AG04449 (cell line): ENCODE results near the gene SGPL1.
A peak's percentile ranks its signal among the peaks of the same experiment; 100 is the strongest.

ENCODE experiments used
- CTCF ChIA-PET: fragments of 350-600 bp; formaldehyde crosslinking; extraction: SDS; loops from one replicate; lab custom pipeline; 2021; ENCODE audit warnings: antibody characterized with exemption; lab: Yijun Ruan, JAX
- POLR2A ChIA-PET: fragments of 400-600, 350-600 bp; formaldehyde crosslinking; extraction: SDS; loops from one replicate; lab custom pipeline; 2020; ENCODE audit warnings: antibody characterized with exemption, inconsistent platforms; lab: Yijun Ruan, JAX
- DNase-seq: peaks from one replicate; pipeline ENCODE4 v3.0.0-alpha.2; 2010; ENCODE audit warnings: low read depth, low spot score
- H3K4me3 ChIP-seq: 2 replicates; pipeline ENCODE4 v1.5.1; 2011; ENCODE audit warnings: low read depth, mild to moderate bottlenecking, control low read depth, low read length
- TF ChIP-seq, protein P1 (sequence below): IDR thresholded peaks from one replicate; pipeline ENCODE4 v1.5.1; 2011; ENCODE audit warnings: mild to moderate bottlenecking, moderate library complexity, low read length, control low read depth, inconsistent platforms; ENCODE audit not compliant: insufficient read depth; ENCODE audit errors: missing control alignments

SGPL1 gene

DNA sequence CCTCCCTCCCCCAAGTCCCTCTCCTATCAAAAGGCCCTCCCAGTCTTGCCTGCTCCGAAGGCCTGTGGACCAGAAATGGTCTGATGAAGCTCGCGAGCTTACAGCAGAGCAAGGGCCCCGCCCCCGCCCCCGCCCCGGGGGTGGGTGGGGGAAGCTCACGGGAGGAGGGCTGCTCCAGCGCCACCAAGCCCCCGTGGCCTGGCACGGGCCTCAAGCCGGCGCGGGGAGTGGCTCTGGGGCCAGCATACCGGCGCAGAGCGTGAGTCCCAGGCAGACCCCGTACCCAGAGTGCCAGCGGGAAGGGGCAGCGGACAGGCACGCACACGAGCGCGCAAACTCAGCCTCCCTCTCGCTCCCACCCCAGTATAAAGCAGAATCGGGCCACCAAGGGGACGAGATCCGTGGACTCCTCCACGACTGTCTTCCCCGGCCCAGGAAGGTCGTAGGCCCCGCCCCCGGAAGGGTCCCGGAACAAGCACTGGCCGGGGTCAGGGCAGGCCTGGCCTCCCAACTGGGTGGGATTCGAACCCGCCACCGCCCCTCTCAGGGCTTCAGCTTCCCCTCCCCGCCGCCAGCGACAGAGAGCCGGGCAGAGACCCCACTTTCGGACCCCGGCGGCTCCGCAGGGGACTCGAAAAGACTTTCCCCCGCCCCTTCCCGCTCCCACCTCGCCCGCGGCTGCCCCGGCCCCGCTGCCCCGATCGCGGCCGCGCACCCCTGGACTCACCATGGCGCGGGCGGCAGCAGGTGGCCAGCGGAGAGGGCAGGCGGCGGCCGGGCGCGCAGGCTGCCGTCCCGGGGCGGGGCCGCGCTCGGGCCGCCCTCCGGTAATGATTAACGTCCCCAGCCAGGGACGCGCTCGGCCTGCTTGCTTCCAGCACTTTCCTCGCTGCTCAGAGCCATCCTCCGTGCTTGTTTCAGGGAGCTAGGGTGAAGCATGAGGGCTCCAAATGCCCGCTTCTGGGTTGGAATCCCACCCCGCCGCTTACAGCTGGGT is 72.4 kb downstream of the SGPL1 start, which contains the start of gene PCBD1:
PCBD1 (minus strand) TSS at position 762 of the 997 bp plus-strand sequence; CDS start at position 730, 32 bp downstream.
- DNase-seq, result no peak
- peak within 1 kb of the TSS; percentile 68 for H3K4me3 ChIP-seq
- ChIA-PET POLR2A (interaction anchor here (0.7 kb wide), 1 partner anchor 125 kb away, joined by 4 read pairs; no protein-coding TSS in a partner anchor), CTCF (interaction anchor here (0.9 to 5.4 kb wide), 7 partner anchors 9 to 339 kb away, joined by 3 to 50 read pairs (median 5); no protein-coding TSS in a partner anchor)
- TF ChIP-seq, protein P1, sequence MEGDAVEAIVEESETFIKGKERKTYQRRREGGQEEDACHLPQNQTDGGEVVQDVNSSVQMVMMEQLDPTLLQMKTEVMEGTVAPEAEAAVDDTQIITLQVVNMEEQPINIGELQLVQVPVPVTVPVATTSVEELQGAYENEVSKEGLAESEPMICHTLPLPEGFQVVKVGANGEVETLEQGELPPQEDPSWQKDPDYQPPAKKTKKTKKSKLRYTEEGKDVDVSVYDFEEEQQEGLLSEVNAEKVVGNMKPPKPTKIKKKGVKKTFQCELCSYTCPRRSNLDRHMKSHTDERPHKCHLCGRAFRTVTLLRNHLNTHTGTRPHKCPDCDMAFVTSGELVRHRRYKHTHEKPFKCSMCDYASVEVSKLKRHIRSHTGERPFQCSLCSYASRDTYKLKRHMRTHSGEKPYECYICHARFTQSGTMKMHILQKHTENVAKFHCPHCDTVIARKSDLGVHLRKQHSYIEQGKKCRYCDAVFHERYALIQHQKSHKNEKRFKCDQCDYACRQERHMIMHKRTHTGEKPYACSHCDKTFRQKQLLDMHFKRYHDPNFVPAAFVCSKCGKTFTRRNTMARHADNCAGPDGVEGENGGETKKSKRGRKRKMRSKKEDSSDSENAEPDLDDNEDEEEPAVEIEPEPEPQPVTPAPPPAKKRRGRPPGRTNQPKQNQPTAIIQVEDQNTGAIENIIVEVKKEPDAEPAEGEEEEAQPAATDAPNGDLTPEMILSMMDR, result no peak

DNA sequence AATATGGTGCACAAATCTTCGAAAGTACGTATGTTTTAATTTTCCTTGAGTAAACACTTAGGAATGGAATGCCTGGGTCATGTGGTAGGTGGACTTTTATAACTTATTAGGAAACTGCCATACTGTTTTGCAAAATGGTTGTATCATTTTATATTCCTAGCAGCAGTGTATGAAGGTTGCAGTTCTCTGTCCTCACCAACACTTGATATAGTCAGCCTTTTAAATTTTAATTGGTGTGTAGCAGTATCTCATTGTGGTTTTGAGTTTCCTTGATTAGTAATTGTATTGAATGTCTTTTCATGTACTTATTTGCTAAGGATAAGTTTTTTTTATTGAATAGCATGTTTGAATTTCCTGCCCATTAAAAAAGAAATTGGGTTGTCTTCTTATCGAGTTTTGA is 73.5 kb downstream of the SGPL1 start:
- ChIA-PET CTCF (interaction anchor here (0.8 to 5.4 kb wide), 6 partner anchors 9 to 339 kb away, joined by 3 to 50 read pairs (median 4); no protein-coding TSS in a partner anchor), POLR2A (no interaction called here)
- TF ChIP-seq, protein P1, result no peak
- no peak overlapping the region for H3K4me3 ChIP-seq
- DNase-seq, result no peak

GRCh38 chr10:70890917-70891431 is 75.2 kb downstream of the SGPL1 start:
- TF ChIP-seq, protein P1, result no peak
- DNase-seq, result no peak
- ChIA-PET POLR2A (no interaction called here), CTCF (interaction anchor here (0.6 to 5.4 kb wide), 7 partner anchors 12 to 394 kb away, joined by 3 to 50 read pairs (median 5); no protein-coding TSS in a partner anchor)
- no peak overlapping the region for H3K4me3 ChIP-seq

DNA sequence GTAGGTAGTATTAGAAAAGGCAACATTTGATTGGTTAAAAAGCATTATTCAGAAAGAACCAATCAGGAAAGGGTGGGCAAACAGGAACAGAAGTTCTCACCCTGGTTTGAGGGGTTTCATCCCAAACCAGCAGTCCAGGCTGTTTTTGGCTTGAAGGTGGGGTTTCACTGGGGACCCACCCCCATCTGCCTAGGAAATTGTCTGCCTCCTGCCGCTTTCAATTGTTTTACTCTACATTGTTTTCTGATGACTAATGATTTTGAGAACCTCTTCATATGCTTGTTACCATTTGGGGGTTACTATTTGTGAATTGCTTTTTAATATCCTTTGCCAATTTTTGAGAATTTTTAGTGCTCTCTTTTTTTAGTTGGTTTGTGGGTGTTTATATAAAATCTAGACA is 75.9 kb downstream of the SGPL1 start:
- DNase-seq, result no peak
- H3K4me3 ChIP-seq, result no peak overlapping the region
- CTCF ChIA-PET, result interaction anchor here (1.2 to 5.4 kb wide), 5 partner anchors 12 to 393 kb away, joined by 3 to 50 read pairs (median 6); no protein-coding TSS in a partner anchor
- TF ChIP-seq, protein P1, result no peak
- POLR2A ChIA-PET, result no interaction called here

- ChIA-PET POLR2A (no interaction called here), CTCF (interaction anchor here (1.6 kb wide), 1 partner anchor 10 kb away, joined by 8 read pairs; no protein-coding TSS in a partner anchor)
- H3K4me3 ChIP-seq, result no peak overlapping the region
- TF ChIP-seq, protein P1, result no peak
- DNase-seq, result no peak
Observed at GRCh38 chr10:70892631-70893030, 76.9 kb downstream of the SGPL1 start.
